Fibroblast of lung (primary cell): ENCODE results near the gene HECW1. TPM values are rescaled to one million over a fixed set of nuclear protein-coding genes. Genes with fewer than 3 reads are reported as not detected.
A peak's percentile ranks its signal among the peaks of the same experiment; 100 is the strongest.
"Not testable (repeated sequence)": the region's sequence is repeated elsewhere in the genome, so short reads cannot be mapped to it uniquely, and the experiment has no call there.

Experiments used
- DNase-seq, 2 donors: peaks; one replicate each; pipeline versions ENCODE4 v3.0.0 to v3.0.0-alpha.2; 2010; ENCODE audit warnings: low read depth in 2 of 2
- H2AFZ ChIP-seq: 2 replicates; pipeline ENCODE4 v1.5.1; 2012; ENCODE audit warnings: low read length, control low read depth, inconsistent platforms
- H3K27ac ChIP-seq: 2 replicates; pipeline ENCODE4 v1.5.1; 2011; ENCODE audit warnings: low read length, control low read depth; ENCODE audit not compliant: insufficient read depth
- H3K27me3 ChIP-seq: 2 replicates; pipeline ENCODE4 v1.5.1; 2011; ENCODE audit warnings: mild to moderate bottlenecking, low read length; ENCODE audit not compliant: control insufficient read depth, insufficient read depth
- H3K36me3 ChIP-seq: 2 replicates; pipeline ENCODE4 v1.5.1; 2011; ENCODE audit warnings: low read length; ENCODE audit not compliant: control insufficient read depth, insufficient read depth
- H3K4me1 ChIP-seq: 2 replicates; pipeline ENCODE4 v1.5.1; 2011; ENCODE audit warnings: low read length; ENCODE audit not compliant: control insufficient read depth, insufficient read depth; ENCODE audit errors: extremely low read depth
- H3K4me2 ChIP-seq: 2 replicates; pipeline ENCODE4 v1.5.1; 2011; ENCODE audit warnings: low read length, control low read depth; ENCODE audit not compliant: insufficient read depth; ENCODE audit errors: extremely low read depth
- H3K4me3 ChIP-seq, 4 experiments: fragments of 200-600 bp in 1 of 4; sonication (generic) in 1 of 4; replicated peaks in 1 of 4; 2 replicates each; pipeline ENCODE4 v1.5.1; 2011 to 2016; ENCODE audit warnings: low read length in 4 of 4, low read depth in 3 of 4, mild to moderate bottlenecking in 3 of 4, control low read depth in 2 of 4, inconsistent platforms in 1 of 4, mixed read lengths in 1 of 4; ENCODE audit not compliant: insufficient read depth in 1 of 4; ENCODE audit errors: control extremely low read depth in 1 of 4
- H3K79me2 ChIP-seq: 2 replicates; pipeline ENCODE4 v1.5.1; 2012; ENCODE audit warnings: mild to moderate bottlenecking, low read length, inconsistent platforms; ENCODE audit not compliant: control insufficient read depth, insufficient read depth
- H3K9ac ChIP-seq: 2 replicates; pipeline ENCODE4 v1.5.1; 2011; ENCODE audit warnings: mild to moderate bottlenecking, low read length, control low read depth; ENCODE audit not compliant: insufficient read depth
- H3K9me3 ChIP-seq: 2 replicates; pipeline ENCODE4 v1.5.1; 2012; ENCODE audit warnings: low read depth, low read length; ENCODE audit not compliant: control insufficient read depth, insufficient read depth
- H4K20me1 ChIP-seq: 2 replicates; pipeline ENCODE4 v1.5.1; 2011; ENCODE audit warnings: low read length; ENCODE audit not compliant: control insufficient read depth, insufficient read depth; ENCODE audit errors: extremely low read depth
- EZH2 ChIP-seq: IDR thresholded peaks from 2 replicates; pipeline ENCODE4 v1.5.1; 2012; ENCODE audit warnings: low read length, control low read depth, mild to moderate bottlenecking; ENCODE audit errors: missing control alignments
- polyA minus RNA-seq: library from RNA; depleted of rRNA, polyadenylated mRNA; stranded (reverse); fragments of >200 nt; gene quantifications from 2 replicates; pipeline ENCODE4 v1.2.3, GENCODE V29; 2011; ENCODE audit warnings: low replicate concordance
- polyA plus RNA-seq, 2 donors: library from polyadenylated mRNA; depleted of rRNA in 1 of 2; stranded (reverse) in 1 of 2; unstranded in 1 of 2; fragments of >200 nt; gene quantifications; 2 replicates each; pipeline ENCODE4 v1.2.1, GENCODE V29; 2011 to 2012; ENCODE audit warnings: missing spikeins in 1 of 2
- total RNA-seq: library from RNA; depleted of rRNA; stranded (reverse); fragments of >200 nt; gene quantifications from 2 replicates; pipeline ENCODE4 v1.2.1, GENCODE V29; 2014
- TF ChIP-seq, protein P1 (sequence below), 2 donors: IDR thresholded peaks in 1 of 2; conservative IDR thresholded peaks in 1 of 2; 1 replicate in 1 of 2; 2 replicates in 1 of 2; pipeline ENCODE4 v1.5.1; 2011 to 2012; ENCODE audit warnings: low read length in 2 of 2, control low read depth in 1 of 2, inconsistent platforms in 1 of 2, low read depth in 1 of 2, mild to moderate bottlenecking in 1 of 2

The HECW1 gene
- total RNA-seq (0.77 and 6.1 TPM in 2 replicates), polyA plus RNA-seq (1.1 and 3.0 TPM in 2 replicates), polyA minus RNA-seq (0.43 and 10.9 TPM in 2 replicates)
- 1.4 and 2.4 TPM in 2 replicates for polyA plus RNA-seq (2012)

DNA sequence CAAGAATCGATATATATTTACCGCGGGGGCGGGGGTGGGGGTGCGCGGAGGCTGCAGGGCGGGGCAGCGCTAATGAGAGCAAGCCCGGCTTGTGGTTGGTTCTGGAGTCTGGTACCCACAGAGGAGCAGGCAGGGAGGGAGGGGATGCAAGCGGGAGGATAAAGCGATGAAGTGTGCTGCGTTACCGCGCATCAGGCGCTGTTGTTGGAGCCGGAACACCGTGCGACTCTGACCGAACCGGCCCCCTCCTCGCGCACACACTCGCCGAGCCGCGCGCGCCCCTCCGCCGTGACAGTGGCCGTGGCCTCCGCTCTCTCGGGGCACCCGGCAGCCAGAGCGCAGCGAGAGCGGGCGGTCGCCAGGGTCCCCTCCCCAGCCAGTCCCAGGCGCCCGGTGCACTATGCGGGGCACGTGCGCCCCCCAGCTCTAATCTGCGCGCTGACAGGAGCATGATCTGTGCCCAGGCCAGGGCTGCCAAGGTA, at the start of gene HECW1:
HECW1 (plus strand) TSS at position 189 of the 482 bp plus-strand sequence. CDS start 131,259 bp downstream, outside the sequence.
- H3K27me3 ChIP-seq = peaks cover 44% of the 10 kb centered on the region

GRCh38 chr7:43071604-43072003, 40.8 kb upstream of the HECW1 start:
- no peaks in the 10 kb centered on the region for H4K20me1 ChIP-seq
- no peak overlapping the region for H3K4me3 ChIP-seq
- no peak overlapping the region for H3K27ac ChIP-seq
- H3K36me3 ChIP-seq = no peaks in the 10 kb centered on the region
- TF ChIP-seq EZH2 = no peak
- TF ChIP-seq, protein P1, sequence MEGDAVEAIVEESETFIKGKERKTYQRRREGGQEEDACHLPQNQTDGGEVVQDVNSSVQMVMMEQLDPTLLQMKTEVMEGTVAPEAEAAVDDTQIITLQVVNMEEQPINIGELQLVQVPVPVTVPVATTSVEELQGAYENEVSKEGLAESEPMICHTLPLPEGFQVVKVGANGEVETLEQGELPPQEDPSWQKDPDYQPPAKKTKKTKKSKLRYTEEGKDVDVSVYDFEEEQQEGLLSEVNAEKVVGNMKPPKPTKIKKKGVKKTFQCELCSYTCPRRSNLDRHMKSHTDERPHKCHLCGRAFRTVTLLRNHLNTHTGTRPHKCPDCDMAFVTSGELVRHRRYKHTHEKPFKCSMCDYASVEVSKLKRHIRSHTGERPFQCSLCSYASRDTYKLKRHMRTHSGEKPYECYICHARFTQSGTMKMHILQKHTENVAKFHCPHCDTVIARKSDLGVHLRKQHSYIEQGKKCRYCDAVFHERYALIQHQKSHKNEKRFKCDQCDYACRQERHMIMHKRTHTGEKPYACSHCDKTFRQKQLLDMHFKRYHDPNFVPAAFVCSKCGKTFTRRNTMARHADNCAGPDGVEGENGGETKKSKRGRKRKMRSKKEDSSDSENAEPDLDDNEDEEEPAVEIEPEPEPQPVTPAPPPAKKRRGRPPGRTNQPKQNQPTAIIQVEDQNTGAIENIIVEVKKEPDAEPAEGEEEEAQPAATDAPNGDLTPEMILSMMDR (conservative IDR thresholded peaks at IDR 0.05 in 1 of 2, IDR thresholded peaks at IDR 0.05 in 1 of 2; ENCODE audit: low read depth in 1 of 2, low read length in 2 of 2) = peak; percentile 31 to 45
- no peak overlapping the region for H3K9ac ChIP-seq
- H3K4me2 ChIP-seq = no peak overlapping the region
- no peaks in the 10 kb centered on the region for H3K9me3 ChIP-seq
- H2AFZ ChIP-seq = no peak overlapping the region
- no peaks in the 10 kb centered on the region for H3K4me1 ChIP-seq
- no peaks in the 10 kb centered on the region for H3K79me2 ChIP-seq
- DNase-seq = peak in 1 of 2 donors; percentile 15
- H3K27me3 ChIP-seq = no peaks in the 10 kb centered on the region

More for the DNA sequence above, at the start of gene HECW1:
- no peak for DNase-seq
- Histone ChIP-seq H2AFZ (peak within 1 kb of the TSS; percentile 15), H4K20me1 (no peaks in the 10 kb centered on the region), H3K4me2 (peak within 1 kb of the TSS; percentile 69), H3K79me2 (no peaks in the 10 kb centered on the region), H3K9me3 (no peaks in the 10 kb centered on the region), H3K27ac (no peak within 1 kb of the TSS), H3K36me3 (no peaks in the 10 kb centered on the region), H3K4me3 (peak within 1 kb of the TSS; percentile 32 to 56 (median 46)), H3K9ac (peak within 1 kb of the TSS; percentile 16), H3K4me1 (peaks cover 3% of the 10 kb centered on the region)
- peak; percentile 73 for TF ChIP-seq EZH2
- TF ChIP-seq, protein P1 (conservative IDR thresholded peaks at IDR 0.05 in 1 of 2, IDR thresholded peaks at IDR 0.05 in 1 of 2; ENCODE audit: low read depth in 1 of 2, low read length in 2 of 2) = no peak

DNA sequence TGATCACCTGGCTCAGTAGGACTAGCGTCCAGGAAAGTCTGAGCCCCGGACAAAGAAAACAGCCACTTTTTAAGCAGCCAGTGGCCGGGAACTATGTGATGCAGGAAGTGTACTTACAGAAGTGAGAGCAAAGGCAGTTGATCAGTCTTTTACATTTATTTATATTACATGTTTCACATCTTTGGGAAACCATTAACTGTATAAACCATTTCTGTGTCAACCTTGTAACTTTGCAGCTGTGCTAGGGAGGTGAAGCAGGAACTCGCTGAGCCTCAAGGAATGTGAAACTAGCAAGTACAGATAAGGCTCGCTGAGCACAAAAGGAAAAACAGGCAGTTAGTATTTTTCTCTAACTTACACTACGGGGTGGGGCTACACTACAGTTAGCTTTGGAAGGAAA, 39.9 kb upstream of the HECW1 start:
- TF ChIP-seq EZH2 = no peak
- TF ChIP-seq, protein P1 (conservative IDR thresholded peaks at IDR 0.05 in 1 of 2, IDR thresholded peaks at IDR 0.05 in 1 of 2; ENCODE audit: low read depth in 1 of 2, low read length in 2 of 2) = no peak
- H2AFZ ChIP-seq = no peak overlapping the region
- DNase-seq = peak; percentile 9 to 15

DNA sequence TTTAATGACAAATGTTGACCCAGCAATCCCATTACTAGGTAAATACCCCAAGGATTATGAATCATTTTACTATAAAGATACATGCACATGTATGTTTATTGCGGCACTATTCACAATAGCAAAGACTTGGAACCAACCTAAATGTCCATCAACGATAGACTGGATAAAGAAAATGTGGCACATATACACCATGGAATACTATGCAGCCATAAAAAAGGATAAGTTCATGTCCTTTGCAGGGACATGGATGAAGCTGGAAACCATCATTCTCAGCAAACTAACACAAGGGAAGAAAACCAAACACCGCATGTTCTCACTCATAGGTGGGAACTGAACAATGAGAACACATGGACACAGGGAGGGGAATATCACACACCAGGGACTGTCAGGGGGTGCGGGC, 38.6 kb upstream of the HECW1 start:
- H3K79me2 ChIP-seq, H3K4me2 ChIP-seq, H3K4me1 ChIP-seq, H3K9me3 ChIP-seq, H4K20me1 ChIP-seq, H3K36me3 ChIP-seq, DNase-seq, H3K27ac ChIP-seq, H2AFZ ChIP-seq, H3K4me3 ChIP-seq, H3K9ac ChIP-seq, H3K27me3 ChIP-seq: not testable (repeated sequence)

More for the DNA sequence above, 39.9 kb upstream of the HECW1 start:
- Histone ChIP-seq H3K79me2 (no peaks in the 10 kb centered on the region), H3K9ac (no peak overlapping the region), H3K27ac (no peak overlapping the region), H3K4me2 (no peak overlapping the region), H3K27me3 (no peaks in the 10 kb centered on the region), H3K4me1 (no peaks in the 10 kb centered on the region), H3K4me3 (no peak overlapping the region), H4K20me1 (no peaks in the 10 kb centered on the region), H3K36me3 (no peaks in the 10 kb centered on the region), H3K9me3 (no peaks in the 10 kb centered on the region)
